T-helper 1 cell (primary cell): ENCODE results near the gene EXOC3L4.
A peak's percentile ranks its signal among the peaks of the same experiment; 100 is the strongest.
"Not testable (repeated sequence)": the region's sequence is repeated elsewhere in the genome, so short reads cannot be mapped to it uniquely, and the experiment has no call there.

Source experiments
- DNase-seq, 5 donors: peaks; one replicate each; pipeline ENCODE4 v3.0.0-alpha.2; 2012 to 2020

EXOC3L4 gene

GRCh38 chr14:103134919-103135318, 40.4 kb downstream of the EXOC3L4 start:
- no peak for DNase-seq

- no peak for DNase-seq
These were observed 41.1 kb downstream of the EXOC3L4 start for GRCh38 chr14:103135333-103136260.

GRCh38 chr14:103136388-103137271, 42.1 kb downstream of the EXOC3L4 start:
- no peak for DNase-seq

- no peak for DNase-seq
These were observed 43.3 kb downstream of the EXOC3L4 start for GRCh38 chr14:103137689-103138300.

GRCh38 chr14:103138301-103139131, 44.0 kb downstream of the EXOC3L4 start:
- no peak for DNase-seq

GRCh38 chr14:103139132-103140025, 44.9 kb downstream of the EXOC3L4 start:
- DNase-seq = no peak

- no peak for DNase-seq
These were observed 46.0 kb downstream of the EXOC3L4 start for GRCh38 chr14:103140316-103141109.

GRCh38 chr14:103141117-103141796, 46.7 kb downstream of the EXOC3L4 start:
- peak in 2 of 5 donors; percentile 13 to 18 for DNase-seq

GRCh38 chr14:103142026-103142425, 47.5 kb downstream of the EXOC3L4 start:
- no peak for DNase-seq

GRCh38 chr14:103142721-103143302, 48.3 kb downstream of the EXOC3L4 start:
- no peak for DNase-seq

- no peak for DNase-seq
These were observed 49.0 kb downstream of the EXOC3L4 start for GRCh38 chr14:103143506-103143905.

GRCh38 chr14:103144085-103144484, 49.6 kb downstream of the EXOC3L4 start:
- no peak for DNase-seq

- no peak for DNase-seq
These were observed 51.7 kb downstream of the EXOC3L4 start for GRCh38 chr14:103146141-103146709.

GRCh38 chr14:103149351-103150237, 55.1 kb downstream of the EXOC3L4 start:
- no peak for DNase-seq

- DNase-seq = no peak
These were observed 56.9 kb downstream of the EXOC3L4 start for GRCh38 chr14:103151270-103151945.

- no peak for DNase-seq
These were observed 60.5 kb downstream of the EXOC3L4 start for GRCh38 chr14:103155010-103155409.

- not testable (repeated sequence) for DNase-seq
These were observed 60.9 kb downstream of the EXOC3L4 start for GRCh38 chr14:103155416-103155815.
